ENCODE results near the gene MGLL. TPM values are rescaled to one million over a fixed set of nuclear protein-coding genes. Genes with fewer than 3 reads are reported as not detected.

MGLL gene
- total RNA-seq, 1 experiment from 2014 or later = 95.0 TPM

GRCh38 chr3:127741690-127742089 is 80.6 kb downstream of the MGLL start:
- no peak for DNase-seq (ENCODE audit: low spot score)

GRCh38 chr3:127741246-127741645 is 81.1 kb downstream of the MGLL start:
- DNase-seq (ENCODE audit: low spot score) = no peak

GRCh38 chr3:127740136-127740915 is 82.0 kb downstream of the MGLL start:
- no peak for DNase-seq (ENCODE audit: low spot score)

- DNase-seq (ENCODE audit: low spot score) = no peak
Observed at GRCh38 chr3:127739347-127740135, 82.8 kb downstream of the MGLL start.

- DNase-seq (ENCODE audit: low spot score) = peak; percentile 72
Observed at GRCh38 chr3:127738192-127738840, 84.0 kb downstream of the MGLL start.

GRCh38 chr3:127736801-127737539 is 85.3 kb downstream of the MGLL start:
- no peak for DNase-seq (ENCODE audit: low spot score)

GRCh38 chr3:127735767-127736693 is 86.3 kb downstream of the MGLL start:
- no peak for DNase-seq (ENCODE audit: low spot score)

- no peak for DNase-seq (ENCODE audit: low spot score)
Observed at GRCh38 chr3:127734754-127735473, 87.4 kb downstream of the MGLL start.

- no peak for DNase-seq (ENCODE audit: low spot score)
Observed at GRCh38 chr3:127734181-127734720, 88.1 kb downstream of the MGLL start.

- DNase-seq (ENCODE audit: low spot score) = no peak
Observed at GRCh38 chr3:127733781-127734180, 88.5 kb downstream of the MGLL start.

GRCh38 chr3:127732879-127733350 is 89.4 kb downstream of the MGLL start:
- DNase-seq (ENCODE audit: low spot score) = no peak

GRCh38 chr3:127732303-127732702 is 90.0 kb downstream of the MGLL start:
- no peak for DNase-seq (ENCODE audit: low spot score)

GRCh38 chr3:127731546-127732289 is 90.6 kb downstream of the MGLL start:
- no peak for DNase-seq (ENCODE audit: low spot score)

- DNase-seq (ENCODE audit: low spot score) = no peak
Observed at GRCh38 chr3:127730666-127731295, 91.5 kb downstream of the MGLL start.

- no peak for DNase-seq (ENCODE audit: low spot score)
Observed at GRCh38 chr3:127730171-127730570, 92.1 kb downstream of the MGLL start.

- DNase-seq (ENCODE audit: low spot score) = no peak
Observed at GRCh38 chr3:127729556-127730056, 92.7 kb downstream of the MGLL start.

- DNase-seq (ENCODE audit: low spot score) = no peak
Observed at GRCh38 chr3:127728417-127729015, 93.8 kb downstream of the MGLL start.

GRCh38 chr3:127726894-127727293 is 95.4 kb downstream of the MGLL start:
- DNase-seq (ENCODE audit: low spot score) = no peak
